HTERT RPE-1 (cell line): ENCODE data around the gene ST13.
"Not testable (repeated sequence)": the region's sequence is repeated elsewhere in the genome, so short reads cannot be mapped to it uniquely, and the experiment has no call there.

ENCODE experiments used
- in situ Hi-C: fragments of 300-500 bp; cut with MboI; formaldehyde crosslinking; loops from 4 replicates; pipeline ENCODE4 v1.14.3; 2020; ENCODE audit warnings: low sequenced_read_pairs

ST13 gene

DNA sequence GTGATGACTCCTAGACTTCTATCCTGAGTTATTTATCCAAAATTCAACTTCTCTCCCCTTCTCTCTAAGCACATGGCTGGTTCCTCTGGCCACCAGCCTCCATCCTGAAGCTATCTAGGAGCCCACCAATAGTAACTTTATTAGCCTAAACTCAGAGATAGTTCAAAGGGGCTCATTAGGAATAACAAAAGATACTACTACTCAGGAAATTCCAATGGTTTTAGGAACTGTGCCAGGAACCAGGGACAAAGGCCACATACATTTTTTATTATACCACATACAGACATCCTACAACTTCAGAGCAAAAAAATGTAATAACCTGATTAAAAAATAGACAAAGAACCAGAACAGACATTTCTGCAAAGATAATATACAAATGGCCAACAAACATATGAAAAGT lies 65.2 kb downstream of the ST13 start:
- in situ Hi-C loops: no loop called here

DNA sequence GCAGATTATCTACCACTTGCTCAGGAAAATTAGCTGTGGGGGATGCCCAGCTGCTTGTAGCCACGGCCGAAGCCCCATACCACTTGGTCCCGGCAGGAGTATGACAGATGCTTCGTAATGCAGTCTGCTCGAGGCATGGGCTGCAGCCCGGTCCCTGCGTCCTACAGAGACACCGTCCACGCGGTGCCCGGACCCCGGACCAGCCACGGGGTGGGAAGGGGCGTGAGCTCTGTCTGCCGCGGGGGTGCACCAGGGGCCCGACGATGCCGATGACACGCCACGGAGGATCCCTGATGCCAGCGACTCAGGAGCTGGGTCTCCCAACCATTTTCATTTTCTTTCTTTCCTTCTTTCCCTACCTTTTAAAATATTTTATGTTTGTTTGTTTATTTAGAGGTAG lies 67.3 kb downstream of the ST13 start:
- in situ Hi-C loops: no loop called here

DNA sequence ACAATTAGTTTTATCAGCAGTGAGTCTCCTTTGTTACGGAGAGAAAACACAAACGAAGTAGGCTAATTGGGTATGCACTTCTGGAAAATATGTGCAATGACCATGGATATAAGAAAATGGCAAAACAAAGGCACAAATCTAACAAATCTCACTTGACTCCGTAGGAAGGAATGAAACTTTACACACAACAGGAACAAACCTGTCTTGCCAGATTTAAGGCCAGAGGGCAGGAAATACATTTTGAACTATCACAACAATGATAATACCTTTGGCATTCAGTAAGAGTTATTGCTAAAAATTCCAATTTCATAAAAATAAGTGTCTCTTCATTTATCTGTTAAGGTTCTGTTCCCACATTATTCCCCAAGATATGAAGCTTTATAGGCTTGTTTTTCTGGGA lies 73.9 kb downstream of the ST13 start:
- in situ Hi-C loops: no loop called here

DNA sequence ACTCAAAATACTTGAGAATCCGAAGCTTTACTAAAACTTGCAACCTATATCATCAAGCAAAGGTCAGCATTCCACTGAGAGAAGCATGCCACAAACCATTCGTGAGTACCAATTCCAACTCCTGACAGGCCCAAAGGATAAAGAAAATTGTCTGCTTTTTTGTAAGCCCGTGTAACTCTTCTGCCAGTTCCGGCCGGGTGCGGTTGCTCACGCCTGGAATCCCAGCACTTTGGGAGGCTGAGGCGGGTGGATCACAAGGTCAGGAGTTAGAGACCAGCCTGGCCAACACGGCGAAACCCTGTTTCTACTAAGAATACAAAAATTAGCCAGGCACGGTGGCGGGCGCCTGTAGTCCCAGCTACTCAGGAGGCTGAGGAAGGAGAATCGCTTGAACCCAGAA lies 74.7 kb downstream of the ST13 start:
- in situ Hi-C loops: not testable (repeated sequence)
